DMS114 treated with DMSO at 0.1 percent for 48 hours (cell line): Measurements from ENCODE around the gene ATOX1.
"Not testable (repeated sequence)": the region's sequence is repeated elsewhere in the genome, so short reads cannot be mapped to it uniquely, and the experiment has no call there.

ENCODE experiments used
- DNase-seq: peaks from one replicate; lab custom pipeline; 2025; ENCODE audit not compliant: unreplicated experiment; lab: John Stamatoyannopoulos, UW

The ATOX1 gene, protein sequence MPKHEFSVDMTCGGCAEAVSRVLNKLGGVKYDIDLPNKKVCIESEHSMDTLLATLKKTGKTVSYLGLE

DNA sequence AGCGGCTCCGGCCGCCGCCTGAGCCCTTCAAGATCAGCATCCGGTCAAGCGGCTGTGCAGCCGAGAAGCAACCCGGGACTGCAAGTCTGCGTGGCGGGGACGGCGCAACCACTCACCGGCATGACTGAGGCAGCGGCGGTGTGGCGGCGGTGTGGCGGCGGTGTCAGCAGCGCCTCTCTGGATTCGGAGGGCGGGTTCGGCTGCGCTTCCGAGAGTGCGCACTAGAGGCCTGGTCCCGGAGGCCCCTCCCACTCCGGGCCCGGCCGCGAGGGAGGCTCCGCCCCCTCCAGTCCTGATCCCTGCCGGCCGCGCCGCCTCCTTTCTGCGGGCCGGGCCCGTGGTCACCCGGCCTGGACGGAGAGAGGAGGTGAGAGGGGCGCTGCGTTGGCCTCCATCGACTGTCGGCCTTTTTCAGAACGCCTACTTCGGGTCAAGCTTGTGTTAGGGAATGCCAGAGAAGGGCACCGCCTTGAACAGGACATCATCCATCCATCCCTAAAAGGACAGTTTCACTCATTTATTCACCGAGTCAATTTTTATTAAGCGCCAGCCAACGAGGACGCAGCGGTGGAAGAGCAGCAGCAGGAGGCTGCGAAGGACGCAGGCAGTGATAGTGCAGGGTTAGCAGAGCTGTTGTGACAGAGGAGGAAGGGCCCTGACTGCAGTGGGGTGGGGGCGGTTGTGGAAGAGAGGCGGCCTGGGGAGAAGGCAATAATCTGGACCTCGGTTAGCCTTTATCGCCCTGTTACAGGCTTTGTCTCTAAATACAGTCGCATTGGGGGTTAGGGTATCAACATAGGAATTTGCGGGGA lies at the start of gene ATOX1:
Gene ATOX1 (minus strand): TSS at position 202 of the 812 bp plus-strand sequence. CDS start 80 bp downstream, at position 122.
- peak; percentile 75 for DNase-seq

DNA sequence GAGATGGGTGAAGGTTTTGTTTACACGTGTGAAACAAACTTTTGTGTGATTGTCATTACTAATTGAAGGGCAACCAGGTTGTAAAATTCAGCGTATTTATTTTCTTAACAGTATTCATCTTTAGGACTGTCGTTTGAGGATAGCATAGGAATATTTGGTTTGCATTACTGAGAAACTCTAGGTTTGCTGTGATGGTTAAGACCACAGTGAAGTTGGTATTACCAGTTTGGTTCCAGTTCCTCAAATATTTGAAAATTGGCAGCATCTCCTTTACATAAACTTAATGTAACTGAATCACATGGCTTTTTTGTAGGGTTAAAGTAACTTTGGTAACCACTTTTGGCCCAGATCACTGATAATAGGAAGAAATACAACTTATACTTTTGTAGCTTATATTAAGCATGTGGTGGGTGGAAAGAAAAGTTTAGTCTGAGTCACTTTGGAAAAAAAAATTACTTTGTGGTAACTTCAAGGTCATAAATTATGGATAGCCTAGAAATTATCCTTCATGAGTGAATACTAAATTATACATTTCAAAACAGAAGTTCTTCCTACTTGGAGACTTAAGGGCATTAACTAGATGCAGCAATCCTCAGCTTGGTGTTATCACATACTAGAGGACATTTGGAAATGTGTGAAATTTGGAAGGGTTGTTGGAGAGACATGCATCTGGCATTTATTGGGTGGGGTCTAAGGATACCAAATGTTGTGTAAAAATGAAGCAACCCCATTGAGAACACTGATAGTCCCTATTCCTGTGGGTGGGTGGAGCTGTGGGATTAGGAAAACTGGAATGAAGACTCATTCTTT lies 47.2 kb upstream of the ATOX1 start:
- no peak for DNase-seq

DNA sequence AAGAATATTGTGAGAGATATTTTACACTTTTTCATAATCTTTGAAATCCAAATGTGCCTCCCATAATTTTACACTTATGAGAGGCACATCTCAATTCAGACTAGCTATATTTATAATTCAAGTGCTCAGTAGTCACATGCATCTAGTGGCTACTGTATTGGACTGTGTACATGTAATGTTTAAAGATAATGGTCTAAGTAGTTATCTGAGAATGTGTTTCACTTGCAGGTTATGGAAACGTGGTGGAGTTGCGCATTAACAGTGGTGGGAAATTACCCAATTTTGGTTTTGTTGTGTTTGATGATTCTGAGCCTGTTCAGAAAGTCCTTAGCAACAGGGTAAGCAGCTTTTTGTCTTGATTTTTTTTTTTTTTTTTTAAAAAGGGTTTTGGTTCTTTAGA lies 42.1 kb upstream of the ATOX1 start:
- DNase-seq = no peak

DNA sequence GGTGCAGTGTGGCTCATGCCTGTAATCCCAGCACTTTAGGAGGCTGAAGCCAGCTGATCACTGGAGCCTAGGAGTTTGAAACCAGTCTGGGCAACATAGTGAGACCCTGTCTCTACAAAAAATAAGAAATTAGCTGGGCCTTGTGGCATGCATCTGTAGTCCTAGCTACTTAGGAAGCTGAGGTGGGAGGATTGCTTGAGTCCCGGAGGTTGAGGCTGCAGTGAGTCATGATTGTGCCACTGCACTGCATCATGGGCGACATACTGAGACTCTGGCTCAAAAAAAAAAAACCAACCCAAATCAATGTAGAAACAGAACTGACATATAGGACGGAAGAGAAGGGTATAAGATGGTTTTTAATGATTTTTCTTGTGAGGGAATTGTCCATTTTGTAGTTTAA lies 41.0 kb upstream of the ATOX1 start:
- DNase-seq = no peak

DNA sequence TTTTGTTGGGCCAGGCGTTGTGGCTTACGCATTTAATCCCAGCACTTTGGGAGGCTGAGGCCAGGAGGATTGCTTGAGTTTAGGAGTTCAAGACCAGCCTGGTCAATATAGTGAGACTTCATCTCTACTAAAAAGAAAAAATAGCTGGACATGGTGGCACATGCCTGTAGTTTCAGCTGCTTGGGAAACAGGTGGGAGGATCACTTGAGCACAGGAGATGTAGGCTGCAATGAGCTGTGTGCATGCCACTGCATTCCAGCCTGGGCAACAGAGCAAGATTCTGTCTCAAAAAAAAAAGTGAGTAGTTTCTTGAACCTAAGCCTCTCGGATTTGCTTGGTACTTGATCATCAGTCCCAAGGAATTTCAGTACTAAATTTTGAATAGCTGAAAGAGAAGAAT lies 40.2 kb upstream of the ATOX1 start:
- no peak for DNase-seq

DNA sequence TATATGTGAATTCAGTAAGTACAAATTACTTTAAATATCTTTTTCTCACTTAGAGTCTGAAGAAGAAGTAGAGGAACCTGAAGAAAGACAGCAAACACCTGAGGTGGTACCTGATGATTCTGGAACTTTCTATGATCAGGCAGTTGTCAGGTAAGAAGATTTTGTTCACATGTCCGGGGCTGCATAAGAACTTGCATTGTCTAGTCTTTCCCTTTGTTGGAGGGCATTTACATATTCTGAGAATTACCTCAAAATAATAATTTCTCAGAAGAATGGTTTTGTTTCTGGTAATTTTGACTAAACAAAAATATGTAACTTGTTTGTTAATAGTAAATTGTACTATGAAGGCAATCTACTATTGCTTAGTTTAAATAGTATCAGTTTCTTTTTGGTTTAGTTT lies 37.0 kb upstream of the ATOX1 start:
- no peak for DNase-seq

DNA sequence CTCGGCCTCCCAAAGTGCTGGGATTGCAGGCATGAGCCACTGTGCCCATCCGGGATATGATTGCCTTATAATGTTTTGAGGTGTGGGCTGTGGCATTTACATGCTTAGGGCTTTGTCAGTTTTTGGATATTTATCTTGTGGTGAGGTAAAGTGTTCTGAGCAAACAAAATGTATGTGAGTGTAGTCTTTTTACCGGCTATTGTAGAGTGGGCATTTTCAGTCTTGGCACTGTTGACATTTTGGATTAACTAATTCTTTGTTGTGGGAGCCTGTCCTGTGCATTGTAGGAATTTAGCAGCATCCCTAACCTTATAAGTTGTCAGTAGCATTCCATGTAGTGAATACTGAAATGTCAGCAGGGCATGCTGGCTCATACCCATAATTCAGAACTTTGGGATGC lies 34.9 kb upstream of the ATOX1 start:
- DNase-seq = no peak

DNA sequence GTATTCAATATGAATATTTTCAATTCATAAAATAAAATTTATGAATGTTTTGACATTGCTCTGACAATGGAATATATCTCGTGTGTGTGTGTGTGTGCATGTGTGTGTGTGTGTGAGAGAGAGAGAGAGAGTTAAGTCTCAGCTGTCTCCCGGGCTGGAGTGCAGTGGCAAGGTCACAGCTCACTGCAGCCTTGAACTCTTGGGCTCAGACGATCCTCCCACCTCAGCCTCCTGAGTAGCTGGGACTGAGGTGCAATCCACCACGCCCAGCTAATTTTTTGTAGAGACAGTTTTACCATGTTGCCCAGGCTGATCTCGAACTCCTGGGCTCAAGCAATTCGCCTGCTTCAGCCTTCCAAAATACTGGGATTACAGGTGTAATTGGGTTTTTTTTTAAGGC lies 29.4 kb upstream of the ATOX1 start:
- no peak for DNase-seq

DNA sequence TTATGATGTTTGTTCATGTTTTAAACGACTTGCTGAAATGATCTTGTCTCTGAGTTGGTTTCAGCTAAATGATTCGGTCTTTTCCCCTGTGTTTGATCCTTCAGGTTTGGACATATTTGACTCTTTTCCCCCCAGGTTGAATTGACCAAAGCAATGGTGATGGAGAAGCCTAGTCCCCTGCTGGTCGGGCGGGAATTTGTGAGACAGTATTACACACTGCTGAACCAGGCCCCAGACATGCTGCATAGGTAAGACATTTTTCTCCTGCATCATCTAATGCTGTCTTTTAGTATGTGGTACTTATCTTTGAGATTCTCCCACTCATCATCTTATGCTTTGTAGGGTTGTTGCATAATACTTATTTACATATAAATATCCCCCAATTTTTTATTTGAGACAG lies 28.0 kb upstream of the ATOX1 start:
- no peak for DNase-seq

DNA sequence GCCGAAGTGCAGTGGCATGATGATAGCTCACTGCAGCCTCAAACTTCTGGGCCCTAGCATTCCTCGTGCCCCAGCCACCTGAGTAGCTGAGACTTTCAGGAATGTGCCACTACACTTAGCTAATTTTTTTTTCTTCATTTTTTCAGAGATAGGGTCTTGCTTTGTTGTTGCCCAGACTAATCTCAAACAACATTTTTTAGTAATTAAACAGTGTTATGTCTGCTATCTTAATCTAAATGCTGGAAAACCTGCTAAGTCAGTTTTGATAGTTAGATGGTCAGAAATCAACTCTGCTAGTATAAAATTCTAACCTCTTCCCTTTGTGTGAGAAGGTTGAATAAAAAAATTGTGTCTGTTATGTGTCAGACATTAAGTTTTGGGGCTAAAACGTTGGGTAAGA lies 25.7 kb upstream of the ATOX1 start:
- no peak for DNase-seq

DNA sequence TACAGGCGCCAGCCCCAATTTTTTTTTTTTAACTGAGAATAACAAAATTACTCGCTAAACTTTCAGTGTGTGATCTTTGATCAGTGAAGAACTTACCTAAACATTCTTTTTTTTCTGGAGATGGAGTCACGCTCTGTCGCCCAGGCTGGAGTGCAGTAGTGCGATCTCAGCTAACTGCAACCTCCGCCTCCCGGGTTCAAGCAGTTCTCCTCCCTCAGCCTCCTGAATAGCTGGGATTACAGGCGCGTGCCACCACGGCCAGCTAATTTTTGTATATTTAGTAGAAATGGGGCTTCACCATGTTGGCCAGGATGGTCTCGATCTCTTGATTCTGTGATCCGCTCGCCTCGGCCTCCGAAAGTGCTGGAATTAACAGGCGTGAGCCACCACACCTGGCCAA lies 25.2 kb upstream of the ATOX1 start:
- DNase-seq = not testable (repeated sequence)

DNA sequence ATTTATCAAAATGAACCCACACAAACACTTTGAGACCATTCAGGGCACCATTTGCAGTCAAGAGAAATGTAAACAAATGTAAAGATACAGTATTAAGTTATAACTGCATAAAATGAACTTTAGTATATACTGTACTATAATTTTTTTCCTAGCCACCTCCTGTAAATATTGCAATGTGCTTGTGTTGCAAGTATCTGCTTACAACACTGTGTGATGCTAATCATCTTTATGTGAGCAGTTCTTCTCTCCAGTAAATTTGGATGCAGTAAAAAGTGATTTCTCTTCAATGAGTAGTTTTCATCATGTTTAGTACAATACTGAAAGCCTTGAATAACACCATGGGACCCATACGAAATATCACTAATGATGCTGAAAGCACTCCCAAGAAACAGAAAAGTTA lies 22.8 kb upstream of the ATOX1 start:
- no peak for DNase-seq

DNA sequence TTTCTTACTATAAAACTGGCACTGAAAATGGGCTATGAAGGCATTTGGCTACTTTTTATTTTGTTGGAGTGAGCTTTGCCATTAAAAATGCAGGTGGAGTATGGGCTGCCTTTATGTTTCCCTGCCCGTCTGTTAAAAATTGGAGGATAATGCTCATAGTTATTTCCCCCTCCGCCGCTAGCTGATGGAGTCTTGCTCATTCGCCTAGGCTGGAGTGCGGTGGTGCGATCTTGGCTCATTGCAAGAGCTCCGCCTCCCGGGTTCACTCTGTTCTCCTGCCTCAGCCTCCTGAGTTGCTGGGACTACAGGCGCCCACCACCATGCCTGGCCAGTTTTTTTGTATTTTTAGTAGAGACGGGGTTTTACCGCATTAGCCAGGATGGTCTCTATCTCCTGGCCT lies 21.9 kb upstream of the ATOX1 start:
- DNase-seq = no peak

DNA sequence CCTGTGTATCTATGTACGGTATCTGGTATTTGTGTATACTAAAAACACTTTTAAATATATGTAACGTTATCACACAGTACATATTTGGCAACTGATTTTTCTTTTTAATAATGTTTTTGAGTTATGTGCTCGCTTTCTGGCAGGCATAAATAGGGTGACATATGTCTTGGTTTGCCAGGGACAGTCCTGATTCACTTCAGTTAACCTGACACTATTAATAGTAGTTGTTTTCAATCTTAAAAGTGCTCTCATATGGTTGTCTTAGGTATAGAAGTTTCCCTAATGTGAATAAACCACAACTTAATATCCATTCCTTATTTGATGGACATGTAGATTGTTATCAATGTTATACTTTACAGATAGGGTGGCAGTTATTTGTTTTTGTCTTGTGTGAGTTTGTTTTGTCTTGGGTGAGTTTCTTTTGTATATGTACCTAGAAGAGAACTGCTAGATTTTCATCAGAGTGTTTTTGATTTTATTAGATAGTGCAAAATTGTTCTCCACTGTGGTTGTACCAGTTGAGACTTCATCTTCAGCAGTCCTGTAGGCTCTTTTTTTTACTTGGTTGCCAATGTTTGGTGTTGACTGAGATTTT lies 21.2 kb upstream of the ATOX1 start:
- DNase-seq = no peak

DNA sequence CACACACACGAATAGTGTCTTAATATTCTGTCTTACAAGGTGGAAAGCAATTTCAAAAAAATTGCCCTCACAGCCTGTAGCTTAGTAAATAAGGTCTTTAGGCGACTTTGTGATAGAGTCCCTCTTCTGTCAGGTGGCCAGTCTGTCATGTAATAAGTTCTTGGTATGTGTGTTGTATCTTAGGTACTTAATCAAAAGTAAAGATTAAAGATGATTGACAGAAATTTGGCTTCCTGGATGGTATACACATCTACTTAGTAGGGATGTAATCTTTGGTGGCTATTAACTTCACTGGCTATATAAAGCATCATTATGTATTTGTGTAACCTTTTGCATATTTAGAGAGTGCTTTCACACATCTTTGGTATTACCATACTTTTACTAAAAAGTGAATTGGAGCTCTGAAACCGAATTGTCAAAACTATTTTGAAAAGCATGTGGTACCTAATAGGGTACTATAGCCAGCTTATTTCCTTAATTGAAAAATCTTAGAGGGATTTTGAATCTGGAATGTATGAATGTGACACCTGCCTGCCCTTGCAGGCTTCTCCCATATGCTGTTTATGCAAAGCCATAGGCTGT lies 16.7 kb upstream of the ATOX1 start:
- DNase-seq = no peak

DNA sequence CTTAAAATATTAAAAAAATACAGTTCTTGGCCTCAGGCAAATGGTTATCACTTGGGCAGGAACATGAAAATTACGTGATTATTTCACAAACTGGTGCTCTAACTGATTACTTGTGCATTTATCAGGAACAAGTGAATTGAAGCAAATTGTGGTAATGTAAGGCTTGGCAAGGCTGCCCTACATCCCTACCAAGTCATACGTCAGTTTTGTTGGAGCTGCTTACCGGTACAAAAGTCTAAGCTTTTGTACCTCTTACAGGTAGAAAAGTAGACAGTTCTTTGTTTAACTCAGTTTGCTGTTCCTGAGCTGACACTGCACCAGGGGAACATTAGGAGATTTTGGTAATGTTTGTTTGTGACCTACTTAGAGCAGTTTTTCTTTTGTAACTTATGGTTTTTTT lies 15.5 kb upstream of the ATOX1 start:
- no peak for DNase-seq

DNA sequence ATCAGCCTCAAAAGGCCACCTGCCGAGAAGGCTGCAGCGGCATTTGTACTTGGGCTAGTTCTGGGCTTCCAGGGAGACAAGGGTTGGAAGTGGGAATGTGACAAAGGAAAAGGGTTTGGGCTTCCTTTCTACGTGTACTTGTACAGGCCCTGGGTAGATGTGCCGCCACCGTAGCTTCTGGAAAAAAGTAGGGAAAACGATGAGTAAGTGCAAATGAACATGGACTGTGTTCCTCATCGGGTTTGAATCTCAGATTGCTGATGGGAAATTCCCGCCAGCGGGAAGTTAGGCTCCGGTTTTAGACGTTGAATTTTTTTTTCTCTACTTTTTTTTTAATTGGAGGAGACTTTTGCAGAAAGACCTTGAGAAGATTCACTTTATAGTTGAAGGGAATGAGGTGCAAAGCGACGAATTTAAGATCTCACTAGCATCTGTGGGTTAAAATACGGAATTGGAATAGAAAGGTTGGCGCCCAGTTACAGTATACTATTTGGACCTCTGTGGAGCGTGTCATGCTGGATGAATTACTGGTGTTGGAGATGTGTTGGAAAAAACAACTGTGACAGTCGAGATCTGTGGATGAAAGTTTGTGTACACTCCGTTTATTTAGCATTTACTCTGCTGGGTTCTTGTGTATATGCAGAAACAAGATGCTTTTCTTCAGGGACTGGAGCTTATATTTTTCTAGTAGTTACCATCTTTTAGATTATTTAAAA lies 14.6 kb upstream of the ATOX1 start:
- DNase-seq = no peak

DNA sequence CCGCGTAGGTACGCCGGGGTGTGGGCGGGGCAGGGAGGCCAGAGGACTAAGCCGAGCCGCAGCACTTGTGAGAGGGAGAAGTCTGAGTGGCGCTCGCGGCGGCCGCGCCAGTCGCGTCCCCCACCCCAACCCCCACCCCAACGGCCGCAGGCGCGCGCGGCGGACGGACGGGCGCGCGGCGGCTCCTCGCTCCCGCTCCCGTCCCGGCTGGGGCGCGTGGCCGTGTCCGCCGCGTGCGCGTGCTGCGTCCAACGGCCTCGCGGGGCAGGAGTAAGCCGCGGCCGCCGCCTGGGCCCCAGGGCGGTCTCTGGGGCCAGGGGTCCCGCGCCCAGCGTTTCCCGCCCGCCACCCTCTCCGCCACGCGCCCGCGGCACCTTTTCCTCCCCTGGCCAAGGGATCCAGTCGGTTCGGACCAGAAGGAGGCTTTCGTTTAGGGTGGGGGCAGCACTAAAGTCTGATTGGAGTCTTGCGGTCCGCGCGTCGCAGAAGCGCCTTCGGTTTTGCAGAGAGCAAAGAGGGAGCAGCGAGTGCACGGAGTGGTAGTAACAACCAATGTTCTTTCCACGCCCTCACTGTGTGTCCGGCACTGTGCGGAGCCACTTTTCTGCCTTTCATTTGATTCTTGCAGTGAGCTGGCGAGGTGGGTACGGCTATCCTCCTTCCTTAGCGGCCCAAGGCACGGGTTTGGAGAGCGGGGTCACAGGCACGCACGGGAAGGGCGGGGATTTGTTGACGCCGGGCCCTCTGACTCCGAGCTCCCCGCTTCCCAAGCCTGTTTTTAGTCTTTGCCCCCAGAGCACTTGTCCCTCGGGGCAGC lies 13.8 kb upstream of the ATOX1 start:
- DNase-seq = no peak

DNA sequence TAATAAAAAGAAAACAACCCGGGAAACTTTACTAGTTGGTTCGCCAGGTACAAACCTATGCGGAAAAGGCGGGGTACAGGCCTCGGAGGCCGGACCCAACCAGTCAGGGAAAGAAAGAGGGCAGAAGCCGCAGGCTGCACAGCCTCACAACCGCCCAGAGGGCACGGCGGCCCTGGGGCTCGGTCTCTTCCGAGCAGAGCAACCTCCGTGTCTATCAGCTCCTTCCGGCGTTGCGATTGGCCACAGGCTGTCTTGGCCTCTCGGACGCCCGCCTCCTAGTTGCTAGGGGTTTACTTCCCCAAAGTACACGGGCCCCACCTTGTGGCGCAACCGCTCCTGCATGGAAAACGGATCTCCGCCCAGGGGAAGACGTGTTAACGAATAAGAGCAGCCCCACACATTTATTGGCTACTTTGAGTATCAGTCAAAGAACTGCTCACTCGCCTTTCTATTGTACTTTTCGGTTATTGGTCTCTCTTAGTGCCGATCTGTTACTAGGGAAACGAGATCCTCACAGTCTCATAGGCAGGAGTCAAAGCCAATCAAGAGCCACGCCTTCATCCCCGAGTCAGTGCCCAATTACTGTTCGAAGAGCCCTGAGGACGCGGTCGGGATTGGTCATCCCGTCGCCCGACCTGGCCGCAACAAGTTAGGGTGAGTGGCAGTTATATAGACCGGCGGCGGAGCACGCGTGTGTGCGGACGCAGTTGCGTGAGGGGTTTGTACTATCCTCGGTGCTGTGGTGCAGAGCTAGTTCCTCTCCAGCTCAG lies 13.0 kb upstream of the ATOX1 start, which contains the start of gene G3BP1:
Gene G3BP1 (plus strand): TSS at position 696 of the 770 bp plus-strand sequence. CDS start 14,667 bp downstream, outside the sequence.
- DNase-seq = peak; percentile 100
